Pulmonary artery endothelial cell (primary cell): ENCODE data around the gene CUEDC2. TPM values are rescaled to one million over a fixed set of nuclear protein-coding genes. Genes with fewer than 3 reads are reported as not detected.
"Not testable (repeated sequence)": the region's sequence is repeated elsewhere in the genome, so short reads cannot be mapped to it uniquely, and the experiment has no call there.

ENCODE experiments used
- DNase-seq: peaks from one replicate; pipeline ENCODE4 v3.0.0-alpha.2; 2011; ENCODE audit warnings: low read depth, low spot score
- total RNA-seq: library from RNA; depleted of rRNA; stranded (reverse); fragments of >200 nt; gene quantifications from 2 replicates; pipeline ENCODE4 v1.2.3, GENCODE V29; 2014

CUEDC2 gene
- total RNA-seq, 1 donor from 2014 or later, result 55.8 TPM

DNA sequence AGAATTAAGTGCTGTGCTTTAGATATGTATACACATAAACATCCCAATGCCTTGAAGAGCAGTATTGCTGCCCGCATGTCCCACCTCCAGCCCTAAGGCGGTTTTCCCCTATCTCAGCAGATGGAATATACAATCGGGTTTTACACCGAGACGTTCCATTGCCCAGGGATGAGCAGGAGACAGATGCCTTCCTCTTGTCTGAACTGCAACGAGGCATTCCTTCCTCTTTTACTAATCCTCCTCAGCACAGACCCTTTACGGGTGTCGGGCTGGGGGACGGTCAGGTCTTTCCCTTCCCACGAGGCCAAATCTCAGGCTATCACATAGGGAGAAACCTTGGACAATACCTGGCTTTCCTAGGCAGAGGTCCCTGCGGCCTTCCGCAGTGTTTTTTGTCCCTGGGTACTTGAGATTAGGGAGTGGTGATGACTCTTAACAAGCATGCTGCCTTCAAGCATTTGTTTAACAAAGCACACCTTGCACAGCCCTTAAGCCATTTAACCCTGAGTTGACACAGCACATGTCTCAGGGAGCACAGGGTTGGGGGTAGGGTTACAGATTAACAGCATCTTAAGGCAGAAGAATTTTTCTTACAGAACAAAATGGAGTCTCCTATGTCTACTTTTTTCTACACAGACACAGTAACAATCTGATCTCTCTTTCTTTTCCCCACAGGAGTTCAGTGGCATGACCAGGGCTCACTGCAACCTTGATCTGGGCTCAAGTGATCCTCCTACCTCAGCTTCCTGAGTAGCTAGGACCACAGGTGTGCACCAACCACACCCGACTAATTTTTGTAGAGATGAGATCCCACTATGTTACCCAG lies 22.5 kb upstream of the CUEDC2 start:
- DNase-seq, result not testable (repeated sequence)

DNA sequence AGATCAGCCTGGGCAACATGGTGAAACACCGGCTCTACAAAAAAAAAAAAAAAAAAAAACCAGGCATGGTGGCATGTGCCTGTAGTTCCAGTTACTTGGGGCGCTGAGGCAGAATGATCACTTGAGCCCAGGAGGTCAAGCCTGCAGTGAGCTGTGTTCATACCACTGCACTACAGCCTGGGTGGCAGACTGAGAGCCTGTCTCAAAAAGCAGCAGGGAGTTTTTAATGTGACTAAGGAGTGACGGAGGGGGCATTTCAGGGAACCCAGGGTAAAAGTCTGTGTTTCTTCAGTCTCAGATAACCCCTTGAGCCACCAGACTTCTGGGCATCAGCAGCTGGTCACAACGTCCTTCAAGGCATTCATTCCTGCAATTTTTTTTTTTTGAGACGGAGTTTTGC lies 21.1 kb upstream of the CUEDC2 start:
- DNase-seq, result no peak

DNA sequence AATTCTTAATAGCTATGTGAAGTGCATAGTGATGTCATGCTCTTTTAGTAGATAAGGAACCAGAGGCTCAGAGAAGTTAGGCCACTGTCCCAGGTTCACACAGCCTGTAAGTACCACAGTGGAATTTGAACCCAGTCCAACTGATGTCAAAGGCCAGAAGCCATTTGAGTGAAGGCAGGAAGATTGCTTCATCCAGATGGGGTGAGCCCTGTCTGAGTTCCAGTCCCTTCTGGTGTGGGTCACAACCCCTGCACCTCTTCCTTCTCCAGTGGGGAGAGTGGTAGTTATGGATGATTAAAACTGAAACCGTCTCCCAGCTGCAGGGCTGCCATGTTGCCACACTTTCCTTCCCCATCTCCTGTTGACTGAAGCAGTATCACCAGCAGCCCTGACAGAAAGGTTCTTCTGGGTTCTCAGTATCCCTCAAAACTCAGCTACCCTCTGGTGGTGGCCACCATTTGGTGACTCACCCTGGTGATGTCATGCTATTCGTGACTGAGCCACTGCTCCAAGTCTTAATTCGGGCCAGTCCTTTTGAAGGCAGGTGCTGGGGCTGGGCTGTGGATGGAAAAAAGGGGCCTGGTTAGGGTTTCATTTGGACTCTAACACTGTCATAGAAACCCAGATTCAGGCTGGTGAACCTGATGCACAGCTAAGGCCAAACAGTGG lies 20.4 kb upstream of the CUEDC2 start:
- no peak for DNase-seq

DNA sequence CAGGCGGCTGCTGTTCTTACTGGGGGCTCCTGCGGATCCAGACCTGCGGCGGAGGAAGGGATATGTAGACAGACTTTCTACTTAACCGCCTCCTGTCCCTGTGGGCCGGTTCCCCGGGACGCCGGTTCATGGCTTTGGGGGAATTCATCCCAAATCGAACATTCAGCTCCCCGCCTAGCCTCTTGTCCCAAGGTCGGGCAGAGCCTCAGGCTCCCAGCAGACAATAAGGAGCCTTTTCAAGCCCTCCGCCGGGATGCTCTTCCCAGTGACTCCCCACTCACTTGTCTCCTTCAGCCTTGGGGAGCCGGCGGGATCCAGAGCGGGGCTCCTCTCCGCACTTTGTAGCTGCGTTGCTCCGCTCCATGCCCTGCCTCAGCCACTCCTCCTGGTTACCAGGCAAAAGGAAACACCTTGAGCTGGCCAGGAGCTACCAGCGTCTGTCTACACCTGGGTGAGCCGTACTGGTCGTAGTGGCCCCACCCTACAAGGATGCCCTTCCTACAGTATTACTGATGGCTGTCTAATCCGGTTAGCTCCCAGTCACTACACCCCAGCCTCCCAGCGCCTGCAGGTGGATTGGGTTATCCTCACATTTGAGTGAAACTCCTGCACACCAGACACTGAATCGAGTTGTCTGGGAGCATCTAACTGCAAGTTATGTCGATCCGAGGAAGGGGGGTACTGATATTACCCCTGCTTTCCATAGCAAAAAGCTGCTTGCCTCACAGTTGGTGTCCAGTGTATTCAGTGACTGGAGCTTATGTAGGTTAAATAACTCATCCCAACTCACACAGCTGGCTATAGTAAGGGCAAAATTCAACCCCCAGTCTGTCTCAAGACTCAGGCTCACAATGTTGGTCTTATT lies 19.0 kb upstream of the CUEDC2 start, which contains the start of gene C10orf95:
TSS of gene C10orf95 (minus strand) at position 439 of the 865 bp plus-strand sequence. CDS start 450 bp downstream, outside the sequence.
- DNase-seq, result no peak

DNA sequence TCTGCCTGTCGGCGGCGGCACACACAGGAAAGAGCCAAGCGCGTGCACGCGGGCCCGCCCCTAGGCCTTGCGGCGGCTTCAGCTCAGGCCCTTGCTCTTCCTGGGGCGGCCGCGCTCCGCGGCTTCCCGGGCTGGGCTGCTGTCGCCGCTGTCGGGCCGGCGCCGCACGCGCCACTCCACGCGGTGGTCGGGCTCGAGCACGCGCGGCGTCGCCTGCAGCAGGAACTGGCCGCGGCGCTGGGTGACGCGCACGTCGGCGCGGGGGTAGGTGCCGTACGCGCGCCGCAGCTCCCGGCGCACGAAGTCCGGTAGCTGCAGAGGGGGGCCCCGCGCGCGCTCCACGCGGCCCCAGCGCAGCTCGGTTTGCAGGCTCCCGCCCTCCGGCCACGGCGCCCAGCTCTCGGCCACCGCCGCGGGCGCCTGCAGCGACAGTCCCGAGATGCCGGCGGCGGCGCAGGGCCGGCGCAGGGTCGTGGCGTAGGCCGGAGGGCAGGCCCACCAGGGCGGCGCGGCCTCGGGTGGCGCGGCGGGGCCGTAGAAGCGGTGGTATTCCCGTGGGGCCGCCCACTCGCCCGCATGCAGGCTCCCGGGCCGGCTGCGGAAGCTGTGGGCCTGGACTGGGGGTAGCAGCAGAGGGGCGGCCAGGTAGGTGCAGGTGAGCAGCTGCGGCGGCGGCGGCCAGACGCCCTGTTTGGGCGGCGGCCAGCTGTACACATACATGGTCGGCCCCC lies 18.2 kb upstream of the CUEDC2 start:
- DNase-seq, result peak; percentile 24

DNA sequence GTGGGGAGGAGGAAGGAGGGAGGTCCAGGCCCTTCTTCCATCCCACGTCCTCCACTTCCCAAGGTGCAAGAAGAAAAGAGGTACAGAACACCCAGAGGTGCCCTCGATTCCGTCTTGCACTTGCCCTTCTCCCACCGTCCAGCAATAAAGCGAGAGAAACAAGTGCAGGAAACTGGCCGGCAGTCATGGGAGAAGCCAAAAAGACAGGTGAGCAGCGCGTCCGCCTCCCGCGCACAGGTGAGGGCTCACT lies 17.7 kb upstream of the CUEDC2 start:
- no peak for DNase-seq

DNA sequence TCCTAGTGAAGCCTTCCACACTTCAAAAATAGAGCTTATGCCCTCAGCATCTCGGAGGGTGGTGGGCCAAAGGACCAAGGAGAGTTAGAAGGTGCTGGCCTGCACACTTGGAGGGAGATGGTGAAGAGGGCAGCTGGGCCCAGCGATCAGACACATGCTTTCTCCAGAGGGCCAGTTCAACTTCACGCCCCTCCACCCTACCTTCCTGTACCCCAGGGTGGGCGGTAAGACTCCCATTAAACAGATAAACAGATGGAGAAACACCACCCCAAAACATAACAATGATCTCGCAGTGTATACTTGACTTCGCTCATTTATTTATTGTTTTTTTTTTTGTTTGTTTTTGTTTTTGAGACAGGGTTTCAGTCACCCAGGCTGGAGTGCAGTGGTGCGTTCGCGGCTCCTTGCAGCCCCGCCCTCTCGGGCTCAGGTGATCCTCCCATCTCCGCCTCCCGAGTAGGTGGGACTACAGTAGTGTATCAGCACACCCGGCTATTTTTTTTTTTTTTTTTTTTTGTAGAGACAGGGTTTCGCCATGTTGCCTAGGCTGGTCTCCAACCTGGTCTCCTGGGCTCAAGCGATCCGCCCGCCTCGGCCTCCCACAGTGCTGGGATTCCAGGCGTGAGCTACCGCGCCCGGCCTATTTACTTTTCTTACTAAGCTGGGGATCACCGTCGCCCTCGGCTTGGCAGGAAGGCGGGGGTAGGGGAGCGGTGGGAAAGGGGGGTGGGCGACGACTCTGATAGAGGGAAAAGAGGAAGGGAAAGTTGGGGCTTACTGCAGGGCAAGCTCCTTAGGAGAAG lies 17.1 kb upstream of the CUEDC2 start:
- DNase-seq, result no peak

DNA sequence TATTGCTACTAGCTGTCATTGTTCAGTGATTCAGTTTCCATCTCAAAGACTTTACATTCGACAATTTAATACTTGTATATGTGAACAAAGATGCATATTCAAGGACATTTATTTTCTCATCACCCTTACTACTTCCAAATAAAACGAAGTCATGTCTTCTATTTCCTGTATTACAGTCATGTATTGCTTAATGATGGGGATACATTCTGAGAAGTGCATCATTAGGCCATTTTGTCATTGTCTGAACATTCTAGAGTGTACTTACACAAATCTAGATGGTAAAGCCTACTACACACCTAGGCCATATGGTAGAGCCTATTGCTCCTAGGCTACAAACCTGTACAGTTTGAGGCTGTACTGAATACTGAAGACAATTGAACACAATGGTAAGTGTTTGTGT lies 12.5 kb upstream of the CUEDC2 start:
- no peak for DNase-seq

DNA sequence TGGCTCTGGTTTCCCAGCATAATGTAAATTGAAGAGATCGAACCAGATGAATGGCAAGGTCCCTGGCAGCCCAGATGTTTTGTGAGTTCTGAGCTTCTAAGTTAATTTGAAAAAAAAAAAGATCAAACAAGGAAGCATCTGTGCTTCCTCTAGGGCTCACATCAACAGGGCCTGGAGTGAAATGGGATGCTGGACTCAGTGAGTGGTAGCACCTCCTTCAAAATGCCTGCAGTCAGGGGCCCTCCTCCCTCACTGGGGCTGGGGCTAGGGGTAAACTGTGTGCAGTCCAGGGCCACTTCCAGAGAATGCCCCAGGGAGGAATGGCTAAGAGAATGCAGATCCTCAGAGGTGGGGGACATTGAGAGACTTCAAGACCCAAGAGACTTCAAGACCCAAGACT lies 6.0 kb upstream of the CUEDC2 start:
- DNase-seq, result no peak

DNA sequence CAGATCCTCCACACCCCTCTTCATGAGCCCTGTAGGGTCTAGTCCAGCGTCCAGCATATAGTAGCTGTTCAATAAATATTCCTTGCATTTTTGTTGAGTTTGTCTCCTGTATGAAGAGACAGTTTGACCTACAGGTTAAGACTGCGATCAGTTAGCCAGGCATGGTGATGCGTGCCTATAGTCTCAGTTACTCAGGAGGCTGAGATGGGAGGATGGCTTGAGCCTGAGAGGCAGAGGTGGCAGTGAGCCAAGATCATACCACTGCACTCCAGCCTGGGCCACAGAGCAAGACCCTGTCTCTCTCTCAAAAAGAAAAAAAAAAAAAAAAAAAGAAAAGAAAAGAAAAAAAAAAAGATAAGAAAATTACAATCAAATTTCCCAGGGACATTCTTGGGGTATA lies 5.1 kb upstream of the CUEDC2 start:
- no peak for DNase-seq

DNA sequence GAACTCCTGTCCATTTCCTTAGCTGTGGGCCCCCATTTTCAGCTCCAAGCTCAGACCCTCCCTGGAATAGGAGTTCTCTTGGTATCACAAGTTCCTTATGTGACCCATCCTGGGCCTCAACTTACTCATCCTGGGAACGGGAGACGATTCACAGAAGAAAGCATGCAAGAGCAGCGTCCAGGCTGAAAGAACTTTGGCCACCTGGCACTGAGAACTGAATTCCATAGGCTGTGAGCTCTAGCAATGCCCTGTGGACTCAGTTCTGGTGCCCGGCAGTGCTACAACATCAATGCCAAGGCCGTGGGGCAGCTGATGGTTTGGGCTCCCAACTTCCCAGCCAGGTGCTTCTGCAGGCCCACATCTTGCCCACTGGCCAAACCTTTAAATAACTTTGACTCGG lies 3.9 kb upstream of the CUEDC2 start:
- no peak for DNase-seq

DNA sequence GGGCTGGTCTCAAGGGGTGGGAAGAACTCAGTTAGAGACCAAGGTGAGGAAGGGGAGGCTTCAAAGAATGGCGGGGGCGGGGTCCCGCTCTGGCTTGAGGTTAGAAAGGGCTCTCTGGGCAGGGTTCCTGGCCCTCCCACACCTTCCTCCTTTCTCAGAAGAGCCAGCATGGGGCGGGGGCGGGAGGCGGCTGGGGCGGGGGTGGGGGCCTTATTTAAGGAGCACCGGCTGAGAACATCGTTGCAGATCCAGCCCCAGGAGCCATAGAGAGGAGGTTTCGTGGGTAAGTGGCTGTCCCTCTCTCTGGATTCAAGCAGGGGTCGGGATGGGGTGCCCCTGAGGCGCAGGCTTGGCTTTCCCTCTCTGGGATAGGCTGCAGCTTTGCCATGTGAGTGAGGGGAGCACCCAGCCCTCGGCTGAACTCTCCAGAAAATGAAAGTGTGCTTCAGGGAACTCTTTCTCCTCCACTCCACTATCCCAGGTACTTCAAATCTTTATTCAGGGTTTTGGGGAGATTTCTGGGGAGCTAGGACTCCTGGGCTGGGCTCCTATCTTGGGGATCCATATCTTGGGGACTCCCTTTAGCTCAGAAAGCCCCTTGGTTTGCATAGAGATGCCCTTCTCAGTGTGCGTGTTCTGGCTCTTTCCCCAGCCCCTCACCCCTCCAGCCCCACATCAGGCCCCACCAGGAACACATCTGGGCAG lies 3.3 kb upstream of the CUEDC2 start:
- DNase-seq, result no peak

DNA sequence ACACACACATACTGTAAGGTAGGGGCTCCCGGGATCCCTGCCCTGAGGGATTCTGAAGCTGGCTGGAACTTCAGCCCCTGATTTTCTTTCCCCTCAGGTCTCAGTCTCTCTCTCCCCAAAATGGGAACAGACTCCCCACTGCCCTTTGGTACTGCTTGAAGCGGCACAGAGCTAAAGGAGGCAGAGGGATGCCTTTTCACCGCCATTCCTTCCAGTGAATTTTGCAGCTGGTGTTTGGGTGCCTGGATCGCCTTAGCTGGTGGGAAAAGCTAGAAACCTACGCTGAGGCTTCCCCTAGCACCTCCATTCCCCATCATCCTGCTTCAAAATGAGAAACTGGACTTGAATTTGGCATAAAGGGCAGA lies 2.7 kb upstream of the CUEDC2 start:
- no peak for DNase-seq

DNA sequence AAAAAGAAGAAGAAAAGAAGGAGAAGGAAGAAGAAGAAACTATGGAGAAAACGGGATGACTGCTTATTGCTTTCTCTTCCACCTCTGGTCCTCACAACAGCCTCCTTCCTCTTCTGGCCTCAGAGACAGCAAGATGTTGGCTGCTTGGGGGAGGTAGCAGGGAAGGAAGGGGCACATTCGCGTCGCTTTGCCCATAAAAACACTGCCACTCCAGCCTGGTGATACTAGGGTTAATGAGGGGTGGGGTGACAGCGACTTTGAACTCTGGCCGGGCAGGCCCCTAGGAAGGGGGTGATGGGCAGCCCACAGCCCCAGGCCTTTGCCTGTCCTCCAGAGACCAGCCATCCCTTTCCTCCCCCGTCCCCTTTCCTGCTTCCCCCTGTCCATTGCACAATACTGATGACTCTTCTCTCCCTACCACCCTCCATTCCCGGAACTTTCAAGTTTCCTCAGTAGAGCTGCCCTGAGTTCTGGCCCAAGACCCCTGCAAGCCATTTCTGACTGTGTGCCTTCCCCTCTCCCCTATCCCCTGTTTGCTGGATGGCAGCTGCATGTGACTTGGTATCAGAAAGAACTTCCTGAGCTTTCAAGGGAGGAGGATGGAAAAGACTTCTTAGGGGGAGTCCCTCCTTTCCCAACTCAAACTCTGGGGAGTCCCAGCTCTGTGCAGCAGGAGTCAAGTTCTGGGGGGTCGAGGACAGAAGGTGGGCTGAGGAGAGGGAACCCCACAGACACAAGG lies 2.2 kb upstream of the CUEDC2 start:
- no peak for DNase-seq

DNA sequence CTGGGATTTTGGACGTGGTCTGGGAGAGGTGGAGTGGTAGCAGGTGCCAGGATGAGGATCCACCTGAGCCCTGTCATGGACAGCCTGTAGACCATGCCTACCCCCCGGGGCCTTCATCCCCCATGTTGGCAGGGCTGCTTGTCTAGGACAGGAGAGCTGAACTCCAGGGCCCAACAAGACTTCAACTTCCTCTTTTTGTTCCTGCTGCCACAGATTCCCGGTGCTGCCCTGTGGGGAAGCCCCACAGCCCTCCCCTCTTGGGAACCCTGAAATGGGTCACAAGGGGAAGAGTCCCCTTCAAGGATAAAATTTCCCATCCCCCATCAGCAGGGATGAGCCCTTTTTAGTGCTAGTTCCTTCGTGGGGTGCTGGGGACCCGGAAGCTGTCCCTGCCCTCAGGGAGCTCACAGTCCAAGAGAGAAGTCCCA lies 1.3 kb upstream of the CUEDC2 start:
- DNase-seq, result no peak

DNA sequence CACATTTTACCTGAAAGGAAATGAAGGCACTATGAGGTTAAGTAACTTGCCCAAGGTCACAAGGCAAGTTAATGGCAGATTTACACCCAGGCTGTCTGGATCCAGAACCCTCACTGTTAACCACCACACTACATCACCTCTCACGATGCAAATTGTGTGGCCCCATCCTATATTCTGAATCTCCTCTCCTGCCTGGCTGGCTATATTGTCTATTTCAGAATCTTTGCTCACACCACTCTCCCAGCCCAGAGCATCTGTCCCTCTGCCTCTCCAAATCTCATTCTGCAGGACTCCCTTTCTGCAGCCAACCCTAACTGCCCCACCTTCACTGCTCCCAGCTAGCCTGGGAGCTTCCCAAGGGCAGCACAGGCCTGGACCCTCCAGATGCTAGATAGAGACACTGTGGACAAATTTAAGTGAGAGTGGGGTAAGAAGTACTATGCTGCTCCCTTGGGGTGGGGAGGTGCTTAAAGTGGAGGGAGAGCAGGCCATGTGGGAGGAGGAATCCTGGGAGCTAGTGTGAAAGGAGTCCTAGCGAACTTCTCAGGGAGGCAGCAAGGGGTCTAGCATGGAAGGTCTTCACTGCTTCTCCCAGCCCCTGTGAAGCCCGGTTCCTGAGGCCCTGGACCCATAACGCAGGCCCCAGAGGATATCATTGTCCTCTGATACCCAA lies 786 bp downstream of the CUEDC2 start:
- DNase-seq, result no peak

DNA sequence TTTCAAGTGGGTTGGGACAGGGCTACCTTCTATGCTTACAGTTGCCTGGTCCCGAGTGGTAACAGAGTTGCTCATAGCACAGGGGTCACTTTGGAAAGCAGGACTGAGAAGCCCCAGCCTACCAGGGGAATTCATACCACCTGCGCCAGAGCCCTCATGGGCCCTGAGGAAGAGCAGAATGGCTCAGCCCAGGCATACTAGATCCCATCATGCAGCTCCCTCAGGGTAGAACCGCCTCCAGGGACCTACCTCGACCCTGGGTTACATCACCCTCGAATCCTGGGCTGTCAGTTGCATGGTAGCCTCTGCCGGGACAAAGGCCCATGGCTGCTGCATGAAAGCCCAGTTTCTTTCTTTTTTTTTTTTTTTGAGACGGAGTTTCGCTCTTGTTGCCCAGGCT lies 2.9 kb downstream of the CUEDC2 start:
- no peak for DNase-seq

DNA sequence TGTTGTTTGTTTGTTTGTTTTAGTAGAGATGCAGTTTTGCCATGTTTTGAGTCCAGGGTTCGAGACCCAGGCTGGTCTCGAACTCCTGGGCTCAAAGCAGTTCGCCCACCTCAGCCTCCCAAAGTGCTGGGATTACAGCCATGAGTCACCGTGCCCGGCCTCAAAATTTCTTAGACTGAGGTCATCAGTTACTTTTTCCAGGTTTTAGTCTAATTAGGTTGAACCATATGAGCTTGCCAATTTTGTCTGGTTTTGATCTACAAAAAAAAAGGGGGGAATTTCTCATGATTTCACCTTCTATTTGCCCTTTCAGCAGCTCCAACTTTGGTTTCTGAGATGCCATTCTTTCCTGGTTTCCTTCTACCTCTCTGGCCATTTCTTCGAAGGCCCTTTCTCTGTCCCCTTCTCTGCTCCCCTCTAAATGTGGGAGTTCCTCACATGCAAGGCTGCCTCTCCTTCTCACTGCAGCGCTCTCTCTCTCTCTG lies 5.5 kb downstream of the CUEDC2 start:
- DNase-seq, result no peak

DNA sequence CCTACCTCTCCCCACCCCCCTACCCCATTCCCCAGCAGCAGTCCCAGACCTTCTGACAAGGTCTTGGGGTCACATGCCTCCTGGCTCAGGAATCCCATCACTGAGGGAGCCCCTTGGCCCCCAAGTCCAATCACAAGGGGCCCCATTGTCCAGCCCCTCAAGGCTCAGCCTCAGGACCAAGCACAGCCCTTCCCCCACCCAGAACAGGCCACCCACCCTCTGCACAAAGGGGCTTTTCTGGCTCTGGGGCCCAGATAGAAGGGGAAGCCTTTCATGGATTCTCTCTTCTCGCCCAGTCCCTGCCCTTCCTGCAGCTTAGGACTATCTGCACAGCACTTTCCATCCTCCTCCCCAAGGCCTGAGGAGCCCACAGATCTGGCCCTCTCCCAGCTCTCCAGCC lies 6.9 kb downstream of the CUEDC2 start:
- no peak for DNase-seq
